Sigmoid colon (tissue), 4 donors: ENCODE results near the gene RSPRY1.

ENCODE experiments used
- CTCF ChIP-seq, 4 experiments: fragments of 450-650 bp in 3 of 4; fragments of 200-600 bp in 1 of 4; IDR thresholded peaks; one replicate each; pipeline ENCODE4 v1.5.1; 2016 to 2019; ENCODE audit warnings: antibody characterized with exemption in 4 of 4, mild to moderate bottlenecking in 3 of 4, moderate library complexity in 2 of 4
- EP300 ChIP-seq, 4 donors: sonication (generic); formaldehyde crosslinking; IDR thresholded peaks; one replicate each; pipeline ENCODE4 v1.6.1; 2017; ENCODE audit warnings: antibody characterized with exemption in 4 of 4
- POLR2A ChIP-seq, 2 donors: fragments of 450-650 bp; IDR thresholded peaks; one replicate each; pipeline ENCODE4 v1.6.1; 2016; ENCODE audit warnings: antibody characterized with exemption in 2 of 2, mild to moderate bottlenecking in 2 of 2, moderate library complexity in 2 of 2
- POLR2AphosphoS5 ChIP-seq, 4 donors: sonication (generic); formaldehyde crosslinking; IDR thresholded peaks; one replicate each; pipeline ENCODE4 v1.6.1; 2017; ENCODE audit warnings: antibody characterized with exemption in 4 of 4

DNA sequence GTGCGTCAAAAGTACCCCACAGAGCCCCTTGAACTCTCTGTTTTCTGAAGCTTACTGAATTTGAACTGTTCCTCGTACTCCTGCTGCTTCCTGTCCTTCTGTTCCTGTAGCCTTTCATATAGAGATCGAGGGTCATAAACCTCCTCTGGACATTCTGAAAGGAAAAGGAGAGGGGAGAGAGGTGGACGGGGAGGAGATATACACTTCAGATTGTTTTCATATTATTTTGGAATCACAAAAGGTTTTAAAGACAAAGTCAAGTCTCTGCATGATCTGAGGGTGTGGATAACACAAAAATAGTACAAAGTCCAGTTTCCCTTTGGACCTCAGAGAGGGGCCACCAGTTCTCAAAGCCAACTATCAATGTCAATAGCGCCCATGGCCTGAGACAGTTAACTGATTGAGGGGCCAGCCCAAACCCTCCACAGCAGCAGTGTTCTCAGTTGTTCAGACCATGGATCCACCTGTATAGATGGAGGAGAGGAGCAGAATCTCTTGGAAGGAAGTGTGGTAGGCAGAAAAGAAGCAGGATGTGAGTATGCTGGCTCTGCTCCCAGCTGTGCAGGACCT lies 13.3 kb upstream of the RSPRY1 start:
- TF ChIP-seq CTCF (IDR thresholded peaks at IDR 0.05) (no peak), EP300 (IDR thresholded peaks at IDR 0.05) (no peak), POLR2AphosphoS5 (IDR thresholded peaks at IDR 0.05) (no peak), POLR2A (IDR thresholded peaks at IDR 0.05) (no peak)
